Heart right ventricle (tissue), 16 donors: ENCODE results near the gene NTRK2. TPM values are rescaled to one million over a fixed set of nuclear protein-coding genes. Genes with fewer than 3 reads are reported as not detected.

Source experiments
- ATAC-seq, 8 donors: fragments of 200-7000 bp; cut with Tn5 transposase; one replicate each; pipeline ENCODE4 v1.9.1; 2020; ENCODE audit warnings: mild to moderate bottlenecking in 8 of 8, moderate library complexity in 8 of 8, moderate number of reproducible peaks in 1 of 8
- DNase-seq, 2 donors: peaks; one replicate each; pipeline ENCODE4 v3.0.0-alpha.2; 2020
- H3K27ac ChIP-seq, 10 donors: fragments of 200-600 bp; sonication (generic) in 2 of 10; one replicate each; pipeline versions ENCODE4 v1.5.0 to v1.8.0; 2020 to 2022; ENCODE audit warnings: mild to moderate bottlenecking in 3 of 10
- H3K27me3 ChIP-seq, 7 donors: fragments of 200-600 bp; one replicate each; pipeline ENCODE4 v1.8.0; 2021 to 2022; ENCODE audit warnings: mild to moderate bottlenecking in 2 of 7
- H3K36me3 ChIP-seq, 9 donors: fragments of 200-600 bp; sonication (generic) in 1 of 9; one replicate each; pipeline versions ENCODE4 v1.5.0 to v1.8.0; 2020 to 2022; ENCODE audit warnings: mild to moderate bottlenecking in 2 of 9
- H3K4me1 ChIP-seq, 9 donors: fragments of 200-600 bp; sonication (generic) in 1 of 9; one replicate each; pipeline versions ENCODE4 v1.5.0 to v1.8.0; 2020 to 2022; ENCODE audit warnings: mild to moderate bottlenecking in 4 of 9
- H3K4me3 ChIP-seq, 10 donors: fragments of 200-600 bp; sonication (generic) in 2 of 10; one replicate each; pipeline versions ENCODE4 v1.5.0 to v1.8.0; 2020 to 2022; ENCODE audit warnings: mild to moderate bottlenecking in 7 of 10, moderate library complexity in 2 of 10
- H3K9me3 ChIP-seq, 11 donors: fragments of 200-600 bp in 10 of 11; sonication (generic) in 2 of 11; one replicate each; pipeline versions ENCODE4 v1.5.0 to v1.8.0; 2013 to 2022; ENCODE audit warnings: mild to moderate bottlenecking in 2 of 11, control low read depth in 1 of 11, moderate library complexity in 1 of 11
- CTCF ChIP-seq, 9 donors: fragments of 200-600 bp; sonication (generic) in 2 of 9; IDR thresholded peaks; one replicate each; pipeline versions ENCODE4 v1.5.0 to v1.8.0; 2021 to 2022; ENCODE audit warnings: antibody characterized with exemption in 9 of 9, mild to moderate bottlenecking in 5 of 9, moderate library complexity in 1 of 9
- WGBS, 2 donors: extraction: QIAGEN DNeasy Blood & Tissue Kit; methylation state at CpG; one replicate each; pipeline ENCODE4 v1.1.7; 2013; ENCODE audit warnings: inconsistent platforms in 1 of 2; 5-methylcytosine and 5-hydroxymethylcytosine counted together
- intact Hi-C, 10 donors: fragments of 100-400 bp; cut with DNase I; formaldehyde crosslinking; loops; one replicate each; pipeline versions ENCODE4 v1.11.1 to v1.14.2; 2022
- polyA plus RNA-seq, 2 donors: library from polyadenylated mRNA; stranded (reverse); fragments of 200-250 nt; gene quantifications; one replicate each; pipeline ENCODE4 v1.2.3, GENCODE V29; 2013
- total RNA-seq, 10 donors: library from RNA; stranded (reverse); fragmentation: NEBNext Ultra II Directional in 3 of 10; extraction: Animal tissue kit (Norgen Biotek cat#: 25700) in 3 of 10; gene quantifications; one replicate each; pipeline versions ENCODE4 v1.2.1 to v1.2.4, GENCODE V29; 2021 to 2023
- donor health status: Arrhythmogenic right ventricular cardiomyopathy.
- donor health status: ischemic (EF 13 %, LVEDD 7.1; RV severe dilation, severe dysfunction).
- donor health status: healthy with polysubstance abuse.
- donor health status: DM: no; HTN: yes; CAD: no.
- donor health status: DM: no; HTN: no; CAD: no.
- donor health status: ischemic (EF 25% LVEDD 6.9; RV normal size, moderate dysfunction).
- donor health status: ischemic (EF 25% LVEDD 5.7; RV mildly dilated, moderate dysfunction).
- donor health status: healthy.
- donor health status: DM: yes; HTN: yes; CAD: no.
- donor health status: Ischemic cardiomyopathy.
- donor health status: ischemic (EF 35%, LVEDD 5.7; RV mildly dilated, moderate dysfunction).
- donor health status: nonischemic (EF 11% LVEDD 7.7; RV severe dilation, severe dysfunction).
- donor health status: DM: yes; HTN: yes; CAD: no.
- donor health status: PGD.
- donor health status: ischemic (EF 29% LVEDD 5.4; RV normal size, mild dysfunction).
- donor health status: nonischemic (EF 23%, LVEDD 6.1; RV moderate dilation, normal function).

NTRK2 gene
- total and polyA plus RNA-seq, 12 donors: 1.8 to 7.7 (median 3.0) TPM

GRCh38 chr9:84852617-84853301 lies 183.2 kb downstream of the NTRK2 start:
- 17 to 18% methylated on average over 1 of the region's 1 CpG for WGBS, 2 donors

GRCh38 chr9:84856181-84856632 lies 186.7 kb downstream of the NTRK2 start:
- 61 to 69% methylated on average over 4 of the region's 4 CpGs for WGBS, 2 donors
- Histone ChIP-seq H3K4me1 (peaks cover 5 to 72% (median 30%) of the 10 kb centered on the region in 9 donors), H3K27me3 (no peaks in the 10 kb centered on the region), H3K27ac (peak overlapping the region in 4 of 10 donors; percentile 29 to 63 (median 48)), H3K9me3 (no peaks in the 10 kb centered on the region), H3K4me3 (no peak overlapping the region), H3K36me3 (no peaks in the 10 kb centered on the region)
- intact Hi-C loops: loop anchor here in 1 of 10 donors (10.0 kb wide), 1 partner anchor 89 kb away; no protein-coding TSS in a partner anchor
- DNase-seq (peak in 1 of 2 donors; percentile 9), ATAC-seq (peak; percentile 38 to 63 (median 44))
- TF ChIP-seq CTCF (IDR thresholded peaks at IDR 0.05): no peak

More at GRCh38 chr9:84852617-84853301, 183.2 kb downstream of the NTRK2 start:
- ATAC-seq (peak in 3 of 8 donors; percentile 52 to 60 (median 54)), DNase-seq (no peak)
- Histone ChIP-seq H3K9me3 (no peaks in the 10 kb centered on the region), H3K27ac (peak overlapping the region in 2 of 10 donors; percentile 31 to 41), H3K27me3 (no peaks in the 10 kb centered on the region), H3K4me1 (peaks cover 5 to 46% (median 22%) of the 10 kb centered on the region in 9 donors), H3K36me3 (no peaks in the 10 kb centered on the region), H3K4me3 (no peak overlapping the region)
- no peak for TF ChIP-seq CTCF (IDR thresholded peaks at IDR 0.05)
- intact Hi-C loops: loop anchor here in 1 of 10 donors (10.0 kb wide), 1 partner anchor 92 kb away; no protein-coding TSS in a partner anchor

GRCh38 chr9:84857211-84857610 lies 187.7 kb downstream of the NTRK2 start:
- no peak for TF ChIP-seq CTCF (IDR thresholded peaks at IDR 0.05)
- intact Hi-C loops: loop anchor here in 1 of 10 donors (10.0 kb wide), 1 partner anchor 88 kb away; no protein-coding TSS in a partner anchor
- ATAC-seq (peak in 6 of 8 donors; percentile 25 to 63 (median 34)), DNase-seq (no peak)
- no peaks in the 10 kb centered on the region for H3K9me3 ChIP-seq
- H3K27ac ChIP-seq: peak overlapping the region in 7 of 10 donors; percentile 19 to 63 (median 51)
- no peak overlapping the region for H3K4me3 ChIP-seq
- H3K36me3 ChIP-seq: no peaks in the 10 kb centered on the region
- H3K27me3 ChIP-seq: no peaks in the 10 kb centered on the region
- 57 to 64% methylated on average over 1 of the region's 1 CpG for whole genome bisulfite sequencing, 2 donors
- H3K4me1 ChIP-seq: peaks cover 3 to 65% (median 26%) of the 10 kb centered on the region in 9 donors

- Histone ChIP-seq H3K27me3 (no peaks in the 10 kb centered on the region), H3K36me3 (no peaks in the 10 kb centered on the region), H3K4me3 (no peak overlapping the region), H3K9me3 (no peaks in the 10 kb centered on the region), H3K27ac (peak overlapping the region in 5 of 10 donors; percentile 16 to 63 (median 51)), H3K4me1 (peaks cover 0 to 65% (median 17%) of the 10 kb centered on the region in 9 donors)
- WGBS, 2 donors: 56 to 70% methylated on average over 6 of the region's 6 CpGs
- TF ChIP-seq CTCF (IDR thresholded peaks at IDR 0.05): no peak
- ATAC-seq (peak; percentile 26 to 62 (median 40)), DNase-seq (peak in 1 of 2 donors; percentile 19)
- intact Hi-C loops: loop anchor here in 1 of 10 donors (10.0 kb wide), 1 partner anchor 86 kb away; no protein-coding TSS in a partner anchor
Observed at GRCh38 chr9:84858364-84858763, 188.8 kb downstream of the NTRK2 start.
